ENCODE data around the gene KIAA1549. TPM values are rescaled to one million over a fixed set of nuclear protein-coding genes. Genes with fewer than 3 reads are reported as not detected.

The KIAA1549 gene
- total and polyA plus RNA-seq, 4 donors = 0.13 to 0.89 (median 0.42) TPM

DNA sequence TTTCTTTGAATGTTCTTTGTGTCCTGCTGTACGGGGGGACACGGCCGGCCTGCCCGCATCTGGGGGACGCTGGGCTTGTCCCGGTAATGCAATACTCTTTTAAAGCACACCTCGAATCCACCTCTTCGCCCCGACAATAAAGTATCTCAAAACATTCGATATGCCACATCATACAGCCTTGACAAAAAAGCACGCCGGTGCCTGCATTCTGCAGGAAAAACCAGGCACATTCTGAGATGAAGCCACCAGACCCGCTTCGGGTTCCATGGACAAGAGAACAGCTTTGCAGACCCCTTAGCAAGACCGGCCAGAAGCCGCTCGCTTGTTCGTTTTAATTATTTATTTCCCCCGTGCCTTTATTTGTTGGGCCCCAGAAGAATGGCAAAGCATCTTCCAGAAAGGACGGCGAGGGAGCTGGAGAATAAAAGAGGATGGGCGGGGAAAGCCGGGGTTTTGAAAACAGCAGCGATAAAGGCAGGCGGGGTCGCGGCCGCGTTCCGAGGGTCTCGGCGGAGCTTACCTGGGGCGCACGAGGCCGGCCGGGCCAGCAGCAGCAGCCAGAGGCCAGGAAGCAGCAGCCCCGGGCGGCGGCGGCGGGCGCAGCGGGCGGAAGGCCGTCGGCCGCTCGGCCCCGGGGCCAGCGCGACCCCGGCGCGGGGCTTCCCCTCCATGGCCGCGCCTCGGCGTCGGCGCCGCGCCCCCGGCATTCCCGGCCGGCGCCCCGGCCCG lies 462 bp downstream of the KIAA1549 start:
- Histone ChIP-seq H3K9ac (ENCODE audit: low read depth in 1 of 2, low read length in 2 of 2) (peak overlapping the region; percentile 1 to 78), H3K4me1 (ENCODE audit: control insufficient read depth in 4 of 4, insufficient read depth in 4 of 4, low read length in 3 of 4) (peaks cover 0 to 16% (median 7%) of the 10 kb centered on the region in 4 donors), H3K27ac (ENCODE audit: low read depth in 1 of 2, low read length in 2 of 2) (no peak overlapping the region), H3K9me3 (ENCODE audit: control insufficient read depth in 4 of 4, low read length in 3 of 4) (no peaks in the 10 kb centered on the region), H3K4me3 (ENCODE audit: low read depth in 1 of 3, low read length in 3 of 3) (peak overlapping the region; percentile 20 to 86 (median 74)), H3K36me3 (ENCODE audit: control insufficient read depth in 4 of 4, insufficient read depth in 3 of 4, low read depth in 1 of 4, low read length in 3 of 4) (no peaks in the 10 kb centered on the region), H3K27me3 (ENCODE audit: control insufficient read depth in 4 of 4, insufficient read depth in 4 of 4, low read length in 3 of 4) (no peaks in the 10 kb centered on the region)
- TF ChIP-seq YY1 (IDR thresholded peaks at IDR 0.05) (no peak), RXRA (IDR thresholded peaks at IDR 0.05) (no peak), RAD21 (IDR thresholded peaks at IDR 0.05) (no peak), NR2F2 (IDR thresholded peaks at IDR 0.05) (no peak), TAF1 (conservative IDR thresholded peaks at IDR 0.05) (no peak), JUND (IDR thresholded peaks at IDR 0.05) (no peak), HNF4G (IDR thresholded peaks at IDR 0.05) (no peak), GABPA (IDR thresholded peaks at IDR 0.05 in 1 of 2, conservative IDR thresholded peaks at IDR 0.05 in 1 of 2) (no peak), FOXA2 (IDR thresholded peaks at IDR 0.05) (no peak), REST (IDR thresholded peaks at IDR 0.05) (no peak), EGR1 (IDR thresholded peaks at IDR 0.05; ENCODE audit: low read depth in 2 of 2) (no peak)
- TF ChIP-seq, protein P1, sequence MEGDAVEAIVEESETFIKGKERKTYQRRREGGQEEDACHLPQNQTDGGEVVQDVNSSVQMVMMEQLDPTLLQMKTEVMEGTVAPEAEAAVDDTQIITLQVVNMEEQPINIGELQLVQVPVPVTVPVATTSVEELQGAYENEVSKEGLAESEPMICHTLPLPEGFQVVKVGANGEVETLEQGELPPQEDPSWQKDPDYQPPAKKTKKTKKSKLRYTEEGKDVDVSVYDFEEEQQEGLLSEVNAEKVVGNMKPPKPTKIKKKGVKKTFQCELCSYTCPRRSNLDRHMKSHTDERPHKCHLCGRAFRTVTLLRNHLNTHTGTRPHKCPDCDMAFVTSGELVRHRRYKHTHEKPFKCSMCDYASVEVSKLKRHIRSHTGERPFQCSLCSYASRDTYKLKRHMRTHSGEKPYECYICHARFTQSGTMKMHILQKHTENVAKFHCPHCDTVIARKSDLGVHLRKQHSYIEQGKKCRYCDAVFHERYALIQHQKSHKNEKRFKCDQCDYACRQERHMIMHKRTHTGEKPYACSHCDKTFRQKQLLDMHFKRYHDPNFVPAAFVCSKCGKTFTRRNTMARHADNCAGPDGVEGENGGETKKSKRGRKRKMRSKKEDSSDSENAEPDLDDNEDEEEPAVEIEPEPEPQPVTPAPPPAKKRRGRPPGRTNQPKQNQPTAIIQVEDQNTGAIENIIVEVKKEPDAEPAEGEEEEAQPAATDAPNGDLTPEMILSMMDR (IDR thresholded peaks at IDR 0.05; ENCODE audit: low read depth, low read length, missing input control) = no peak
- TF ChIP-seq, protein P2, sequence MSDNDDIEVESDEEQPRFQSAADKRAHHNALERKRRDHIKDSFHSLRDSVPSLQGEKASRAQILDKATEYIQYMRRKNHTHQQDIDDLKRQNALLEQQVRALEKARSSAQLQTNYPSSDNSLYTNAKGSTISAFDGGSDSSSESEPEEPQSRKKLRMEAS (IDR thresholded peaks at IDR 0.05) = no peak
- WGBS = 1% methylated on average over 68 of the region's 68 CpGs
- no peak for DNase-seq (ENCODE audit: low spot score)

DNA sequence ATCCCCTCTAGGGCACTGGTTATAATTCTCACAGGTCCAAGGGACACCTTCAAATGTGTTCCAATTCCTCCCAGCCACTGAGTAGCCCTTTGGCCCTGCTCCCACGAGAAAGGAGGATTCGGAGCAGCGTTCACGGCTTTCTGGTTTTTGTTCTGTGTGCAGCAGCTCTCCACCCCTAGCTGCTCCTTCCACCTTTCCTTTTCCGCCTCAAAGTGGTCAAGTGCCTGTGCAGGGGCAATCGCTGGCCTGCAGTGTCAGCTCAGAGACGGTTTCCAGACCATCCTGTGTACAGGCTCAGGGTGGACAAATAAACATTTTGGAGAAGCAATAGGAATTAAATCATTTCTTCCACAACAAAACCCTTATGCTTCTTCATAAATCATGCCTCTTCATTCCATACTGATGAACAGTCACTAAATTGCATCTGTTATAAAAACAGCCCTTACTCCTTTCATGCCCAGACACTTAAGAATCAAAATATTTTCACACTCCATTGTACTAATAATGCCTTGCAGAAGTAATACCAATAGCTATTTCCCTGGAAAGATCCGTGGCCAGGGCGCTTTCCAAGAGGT lies 1.1 kb downstream of the KIAA1549 start:
- peak overlapping the region in 2 of 3 donors; percentile 20 to 86 for H3K4me3 ChIP-seq (ENCODE audit: low read depth in 1 of 3, low read length in 3 of 3)
- H3K9me3 ChIP-seq (ENCODE audit: control insufficient read depth in 4 of 4, low read length in 3 of 4) = no peaks in the 10 kb centered on the region
- no peak overlapping the region for H3K27ac ChIP-seq (ENCODE audit: low read depth in 1 of 2, low read length in 2 of 2)
- peaks cover 0 to 16% (median 7%) of the 10 kb centered on the region in 4 donors for H3K4me1 ChIP-seq (ENCODE audit: control insufficient read depth in 4 of 4, insufficient read depth in 4 of 4, low read length in 3 of 4)
- no peaks in the 10 kb centered on the region for H3K36me3 ChIP-seq (ENCODE audit: control insufficient read depth in 4 of 4, insufficient read depth in 3 of 4, low read depth in 1 of 4, low read length in 3 of 4)
- WGBS = 61% methylated on average over 9 of the region's 9 CpGs
- no peaks in the 10 kb centered on the region for H3K27me3 ChIP-seq (ENCODE audit: control insufficient read depth in 4 of 4, insufficient read depth in 4 of 4, low read length in 3 of 4)
- H3K9ac ChIP-seq (ENCODE audit: low read depth in 1 of 2, low read length in 2 of 2) = no peak overlapping the region
- DNase-seq (ENCODE audit: low spot score) = no peak
- TF ChIP-seq, protein P3, sequence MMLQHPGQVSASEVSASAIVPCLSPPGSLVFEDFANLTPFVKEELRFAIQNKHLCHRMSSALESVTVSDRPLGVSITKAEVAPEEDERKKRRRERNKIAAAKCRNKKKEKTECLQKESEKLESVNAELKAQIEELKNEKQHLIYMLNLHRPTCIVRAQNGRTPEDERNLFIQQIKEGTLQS (IDR thresholded peaks at IDR 0.05) = no peak
- TF ChIP-seq TAF1 (conservative IDR thresholded peaks at IDR 0.05) (no peak), GABPA (IDR thresholded peaks at IDR 0.05 in 1 of 2, conservative IDR thresholded peaks at IDR 0.05 in 1 of 2) (no peak), NR2F2 (IDR thresholded peaks at IDR 0.05) (no peak), FOXA1 (IDR thresholded peaks at IDR 0.05) (no peak), ZBTB33 (IDR thresholded peaks at IDR 0.05) (no peak), RXRA (IDR thresholded peaks at IDR 0.05) (no peak), RAD21 (IDR thresholded peaks at IDR 0.05) (no peak)
- TF ChIP-seq, protein P2 (IDR thresholded peaks at IDR 0.05) = no peak
- TF ChIP-seq, protein P1 (IDR thresholded peaks at IDR 0.05; ENCODE audit: low read depth, low read length, missing input control) = no peak
